K562 (cell line): ENCODE results near the gene ABCA13. TPM values are rescaled to one million over a fixed set of nuclear protein-coding genes. Genes with fewer than 3 reads are reported as not detected.

ENCODE experiments used
- ATAC-seq: fragments of 200-7000 bp; cut with Tn5 transposase; 3 replicates; pipeline ENCODE4 v1.9.1; 2020; ENCODE audit warnings: moderate library complexity
- BruUV-seq: library from RNA; stranded (reverse); fragments of 400-500 nt; replicated peaks from 2 replicates; lab custom pipeline; 2021; lab: Mats Ljungman, UMichigan
- CTCF ChIA-PET: fragments of 300-600 bp; formaldehyde crosslinking; extraction: SDS; loops from one replicate; lab custom pipeline; 2021; ENCODE audit warnings: low intra/inter-chr PET ratio; lab: Yijun Ruan, JAX
- POLR2A ChIA-PET: fragments of 300-600, 350-650 bp; sonication (Branson Sonifier 250); formaldehyde crosslinking; extraction: SDS; loops from one replicate; lab custom pipeline; 2021; ENCODE audit warnings: antibody characterized with exemption, inconsistent platforms; lab: Yijun Ruan, JAX
- DNase-seq, 4 experiments: peaks; one replicate each; pipeline versions ENCODE4 v3.0.0 to v3.0.0-alpha.2; 2011 to 2018; ENCODE audit warnings: low spot score in 3 of 4, mixed read lengths in 3 of 4; ENCODE audit errors: extremely low read depth in 1 of 4
- FAIRE-seq: peaks from 2 replicates; lab custom pipeline; 2011; peaks lifted over from hg19 to GRCh38; lab: Jason Lieb, UNC
- H2AFZ ChIP-seq: 2 replicates; pipeline ENCODE4 v1.6.0; 2011; ENCODE audit warnings: low read depth, low read length, control low read depth, inconsistent platforms
- H3K27ac ChIP-seq: fragments of 200-600 bp; 3 replicates; pipeline ENCODE4 v1.8.0; 2011; ENCODE audit warnings: low read depth, mild to moderate bottlenecking, control low read depth, inconsistent platforms, low read length, moderate library complexity, mixed read lengths; ENCODE audit errors: extremely low read depth
- H3K27me3 ChIP-seq, 2 experiments: fragments of 300-600 bp in 1 of 2; 2 replicates in 1 of 2; 3 replicates in 1 of 2; pipeline versions ENCODE4 v1.6.0 to v1.8.0; 2011; ENCODE audit warnings: inconsistent platforms in 2 of 2, low read length in 2 of 2, mild to moderate bottlenecking in 1 of 2, mixed read lengths in 1 of 2, moderate library complexity in 1 of 2; ENCODE audit not compliant: control insufficient read depth in 2 of 2, insufficient read depth in 2 of 2
- H3K36me3 ChIP-seq: fragments of 300-600 bp; 3 replicates; pipeline ENCODE4 v1.8.0; 2011; ENCODE audit warnings: mild to moderate bottlenecking, low read length, inconsistent platforms; ENCODE audit not compliant: control insufficient read depth, insufficient read depth
- H3K4me1 ChIP-seq, 2 experiments: fragments of 200-600 bp in 1 of 2; replicated peaks in 1 of 2; 2 replicates in 1 of 2; 3 replicates in 1 of 2; pipeline versions ENCODE4 v1.5.1 to v1.8.0; 2011; ENCODE audit warnings: inconsistent platforms in 2 of 2, low read length in 2 of 2, mild to moderate bottlenecking in 1 of 2, mixed read lengths in 1 of 2, moderate library complexity in 1 of 2; ENCODE audit not compliant: control insufficient read depth in 2 of 2, insufficient read depth in 2 of 2
- H3K4me2 ChIP-seq: 2 replicates; pipeline ENCODE4 v1.6.1; 2011; ENCODE audit warnings: low read length, control low read depth, inconsistent platforms, mixed read lengths; ENCODE audit not compliant: insufficient read depth
- H3K4me3 ChIP-seq: fragments of 200-600 bp; sonication (generic), shearing (Covaris generic); 2 replicates; pipeline ENCODE4 v1.5.1; 2016; ENCODE audit warnings: control low read depth, inconsistent platforms
- H3K79me2 ChIP-seq: fragments of 200-600 bp; 3 replicates; pipeline ENCODE4 v1.8.0; 2011; ENCODE audit warnings: low read length, inconsistent platforms; ENCODE audit not compliant: control insufficient read depth, insufficient read depth
- H3K9ac ChIP-seq, 2 experiments: 2 replicates each; pipeline versions ENCODE4 v1.6.0 to v1.6.1; 2011; ENCODE audit warnings: low read depth in 2 of 2, low read length in 2 of 2, control low read depth in 1 of 2, inconsistent platforms in 1 of 2, mild to moderate bottlenecking in 1 of 2, mixed read lengths in 1 of 2; ENCODE audit not compliant: insufficient read depth in 1 of 2
- H3K9me1 ChIP-seq: one replicate; pipeline ENCODE4 v1.6.0; 2011; ENCODE audit warnings: inconsistent platforms, mild to moderate bottlenecking, low read length, moderate library complexity; ENCODE audit not compliant: control insufficient read depth, insufficient read depth
- H3K9me3 ChIP-seq: replicated peaks from 2 replicates; pipeline ENCODE4 v1.5.1; 2011; ENCODE audit warnings: low read depth, low read length, inconsistent platforms; ENCODE audit not compliant: control insufficient read depth, insufficient read depth
- H4K20me1 ChIP-seq: replicated peaks from 2 replicates; pipeline ENCODE4 v1.6.1; 2011; ENCODE audit warnings: low read length, inconsistent platforms, mixed read lengths; ENCODE audit not compliant: control insufficient read depth, insufficient read depth
- C11orf30 ChIP-seq: fragments of 450-650 bp; IDR thresholded peaks from 2 replicates; pipeline ENCODE4 v1.6.1; 2016; ENCODE audit warnings: low read depth, mild to moderate bottlenecking
- GTF3C2 ChIP-seq: IDR thresholded peaks from 3 replicates; pipeline ENCODE4 v1.6.1; 2011; ENCODE audit warnings: borderline replicate concordance, mild to moderate bottlenecking, moderate library complexity; ENCODE audit not compliant: insufficient read length; ENCODE audit errors: extremely low read depth
- MAFG ChIP-seq: fragments of 450-650 bp; conservative IDR thresholded peaks from 2 replicates; pipeline ENCODE4 v1.6.1; 2016; ENCODE audit warnings: missing genetic modification characterization, missing compliant biosample characterization
- RBM15 ChIP-seq: fragments of 200-400 bp; formaldehyde crosslinking; IDR thresholded peaks from 2 replicates; pipeline ENCODE4 v1.6.1; 2018; ENCODE audit warnings: mild to moderate bottlenecking, low read length, moderate library complexity; ENCODE audit not compliant: insufficient read depth
- RHOXF2B ChIP-seq: fragments of 250-450 bp; sonication (Bioruptor Pico); conservative IDR thresholded peaks from 2 replicates; pipeline ENCODE4 v1.5.1; 2021
- ZNF316 ChIP-seq: fragments of 450-650 bp; IDR thresholded peaks from 2 replicates; pipeline ENCODE4 v1.6.1; 2016
- WGBS: fragments of 100-300 bp; shearing (Covaris generic); methylation state at CpG from one replicate; pipeline ENCODE4 v1.1.6; 2016; ENCODE audit warnings: low coverage, mixed read lengths; ENCODE audit not compliant: insufficient coverage; ENCODE audit errors: missing lambda C conversion rate; 5-methylcytosine and 5-hydroxymethylcytosine counted together
- in situ Hi-C: fragments of 300-500 bp; cut with MboI; formaldehyde crosslinking; loops from 4 replicates; pipeline ENCODE4 v1.15.0; 2018; ENCODE audit warnings: inconsistent platforms, mixed read lengths
- intact Hi-C: fragments of 100-400 bp; cut with micrococcal nuclease; formaldehyde crosslinking; loops from 2 replicates; pipeline ENCODE4 v1.14.2; 2022
- polyA plus RNA-seq, 8 experiments: library from polyadenylated mRNA; depleted of rRNA in 4 of 8; stranded (reverse) in 5 of 8; unstranded in 3 of 8; fragments of >200 nt; fragmentation: Nextera tagmentation in 2 of 8; fragmentation: Illumina TruSeq in 1 of 8; extraction: Ambion mirVana in 2 of 8; extraction: Trizol in 1 of 8; gene quantifications; 2 replicates each; pipeline versions ENCODE4 v1.2.1 to v1.2.3, GENCODE V29; 2011 to 2014; ENCODE audit warnings: inconsistent platforms in 1 of 8, missing spikeins in 1 of 8
- total RNA-seq, 7 experiments: library from RNA; depleted of rRNA in 6 of 7; stranded (reverse); fragments of >200 nt in 6 of 7; fragmentation: Illumina TruSeq in 2 of 7; extraction: Trizol in 2 of 7; gene quantifications; 2 replicates each; pipeline versions ENCODE4 v1.2.1 to v1.2.3, GENCODE V29; 2011 to 2021; ENCODE audit warnings: low replicate concordance in 1 of 7

ABCA13 gene
- total and polyA plus RNA-seq, 9 of the 15 experiments (the other 6 are each of a cell fraction or from before 2014, with no cell fraction given): 0.14 to 1.5 (median 0.38) TPM

- TF ChIP-seq C11orf30 (peak; percentile 31), RHOXF2B (CRISPR knock-in tag) (no peak), RBM15 (no peak), ZNF316 (peak; percentile 64; the same call in 1 of the 2 replicates), GTF3C2 (no peak), MAFG (tag) (peak; percentile 42; the same call in 1 of the 2 replicates)
- TF ChIP-seq, all 486 proteins: peak for 3
- ATAC-seq (no peak), DNase-seq (no peak), FAIRE-seq (no peak)
- no peak overlapping the region for H3K4me3 ChIP-seq
- no peaks in the 10 kb centered on the region for H4K20me1 ChIP-seq
- no peaks in the 10 kb centered on the region for H3K9me3 ChIP-seq
- no peaks in the 10 kb centered on the region for H3K79me2 ChIP-seq
- no peak overlapping the region for H2AFZ ChIP-seq
- BruUV-seq: no TSS peak
- no peak overlapping the region for H3K9ac ChIP-seq
- intact Hi-C loops: no loop called here
- ChIA-PET CTCF (no interaction called here), POLR2A (no interaction called here)
- no peaks in the 10 kb centered on the region for H3K27me3 ChIP-seq
- 0% methylated on average over 2 of the region's 2 CpGs for WGBS
- no peak overlapping the region for H3K27ac ChIP-seq
- no peak overlapping the region for H3K4me2 ChIP-seq
- in situ Hi-C loops: no loop called here
- H3K4me1 ChIP-seq: no peaks in the 10 kb centered on the region
- no peaks in the 10 kb centered on the region for H3K36me3 ChIP-seq
- no peaks in the 10 kb centered on the region for H3K9me1 ChIP-seq
These were observed 6.1 kb upstream of the ABCA13 start for GRCh38 chr7:48165157-48165556.
